ENCODE measurements around the gene SLC6A5. TPM values are rescaled to one million over a fixed set of nuclear protein-coding genes. Genes with fewer than 3 reads are reported as not detected.

Gene SLC6A5
- total and polyA plus RNA-seq, 9 of the 15 experiments (the other 6 are each of a cell fraction or from before 2014, with no cell fraction given): 0.08 TPM; not detected in 8

DNA sequence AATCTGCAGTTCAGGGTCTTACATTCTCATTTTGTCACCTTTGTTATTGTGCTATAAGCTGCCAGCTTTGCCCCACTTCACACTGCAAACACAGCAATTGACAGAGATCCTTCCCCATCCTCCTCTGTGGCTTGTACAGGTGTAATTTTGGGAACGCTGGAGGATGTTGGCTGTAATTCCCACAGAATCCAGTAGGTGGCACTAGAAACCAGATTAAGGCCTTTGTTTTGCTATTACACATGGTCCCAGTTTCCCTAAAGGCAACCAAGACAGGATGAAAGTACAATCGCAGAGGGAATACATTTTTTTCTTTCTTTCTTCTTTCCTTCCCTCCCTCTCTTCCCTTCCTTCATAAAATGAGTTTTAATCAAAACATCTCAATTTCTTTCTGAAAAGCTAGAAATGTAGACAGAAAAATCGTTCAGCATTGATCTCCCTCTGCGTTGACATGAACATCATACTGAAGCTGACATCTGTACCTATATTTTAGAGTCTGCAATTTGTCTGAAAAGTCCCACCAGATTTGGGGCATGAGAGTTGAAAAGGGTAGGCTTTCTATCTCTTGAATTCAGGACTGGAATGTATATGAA is 48.7 kb downstream of the SLC6A5 start (continued):
- TF ChIP-seq, protein P1, sequence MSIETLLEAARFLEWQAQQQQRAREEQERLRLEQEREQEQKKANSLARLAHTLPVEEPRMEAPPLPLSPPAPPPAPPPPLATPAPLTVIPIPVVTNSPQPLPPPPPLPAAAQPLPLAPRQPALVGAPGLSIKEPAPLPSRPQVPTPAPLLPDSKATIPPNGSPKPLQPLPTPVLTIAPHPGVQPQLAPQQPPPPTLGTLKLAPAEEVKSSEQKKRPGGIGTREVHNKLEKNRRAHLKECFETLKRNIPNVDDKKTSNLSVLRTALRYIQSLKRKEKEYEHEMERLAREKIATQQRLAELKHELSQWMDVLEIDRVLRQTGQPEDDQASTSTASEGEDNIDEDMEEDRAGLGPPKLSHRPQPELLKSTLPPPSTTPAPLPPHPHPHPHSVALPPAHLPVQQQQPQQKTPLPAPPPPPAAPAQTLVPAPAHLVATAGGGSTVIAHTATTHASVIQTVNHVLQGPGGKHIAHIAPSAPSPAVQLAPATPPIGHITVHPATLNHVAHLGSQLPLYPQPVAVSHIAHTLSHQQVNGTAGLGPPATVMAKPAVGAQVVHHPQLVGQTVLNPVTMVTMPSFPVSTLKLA (conservative IDR thresholded peaks at IDR 0.05): peak; percentile 39 to 59; a peak in 3 of 4 replicates
- TF ChIP-seq RBFOX2 (IDR thresholded peaks at IDR 0.05; ENCODE audit: low read depth, low read length): no peak
- no peak for TF ChIP-seq CREM (IDR thresholded peaks at IDR 0.05; ENCODE audit: low read depth)
- TF ChIP-seq WHSC1 (IDR thresholded peaks at IDR 0.05; ENCODE audit: low read length): no peak
- TF ChIP-seq, protein P2, sequence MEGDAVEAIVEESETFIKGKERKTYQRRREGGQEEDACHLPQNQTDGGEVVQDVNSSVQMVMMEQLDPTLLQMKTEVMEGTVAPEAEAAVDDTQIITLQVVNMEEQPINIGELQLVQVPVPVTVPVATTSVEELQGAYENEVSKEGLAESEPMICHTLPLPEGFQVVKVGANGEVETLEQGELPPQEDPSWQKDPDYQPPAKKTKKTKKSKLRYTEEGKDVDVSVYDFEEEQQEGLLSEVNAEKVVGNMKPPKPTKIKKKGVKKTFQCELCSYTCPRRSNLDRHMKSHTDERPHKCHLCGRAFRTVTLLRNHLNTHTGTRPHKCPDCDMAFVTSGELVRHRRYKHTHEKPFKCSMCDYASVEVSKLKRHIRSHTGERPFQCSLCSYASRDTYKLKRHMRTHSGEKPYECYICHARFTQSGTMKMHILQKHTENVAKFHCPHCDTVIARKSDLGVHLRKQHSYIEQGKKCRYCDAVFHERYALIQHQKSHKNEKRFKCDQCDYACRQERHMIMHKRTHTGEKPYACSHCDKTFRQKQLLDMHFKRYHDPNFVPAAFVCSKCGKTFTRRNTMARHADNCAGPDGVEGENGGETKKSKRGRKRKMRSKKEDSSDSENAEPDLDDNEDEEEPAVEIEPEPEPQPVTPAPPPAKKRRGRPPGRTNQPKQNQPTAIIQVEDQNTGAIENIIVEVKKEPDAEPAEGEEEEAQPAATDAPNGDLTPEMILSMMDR (IDR thresholded peaks at IDR 0.05 in 2 of 3, conservative IDR thresholded peaks at IDR 0.05 in 1 of 3; ENCODE audit: insufficient read depth in 2 of 3, low read depth in 1 of 3, low read length in 3 of 3): peak; percentile 63 to 85 (median 83)

DNA sequence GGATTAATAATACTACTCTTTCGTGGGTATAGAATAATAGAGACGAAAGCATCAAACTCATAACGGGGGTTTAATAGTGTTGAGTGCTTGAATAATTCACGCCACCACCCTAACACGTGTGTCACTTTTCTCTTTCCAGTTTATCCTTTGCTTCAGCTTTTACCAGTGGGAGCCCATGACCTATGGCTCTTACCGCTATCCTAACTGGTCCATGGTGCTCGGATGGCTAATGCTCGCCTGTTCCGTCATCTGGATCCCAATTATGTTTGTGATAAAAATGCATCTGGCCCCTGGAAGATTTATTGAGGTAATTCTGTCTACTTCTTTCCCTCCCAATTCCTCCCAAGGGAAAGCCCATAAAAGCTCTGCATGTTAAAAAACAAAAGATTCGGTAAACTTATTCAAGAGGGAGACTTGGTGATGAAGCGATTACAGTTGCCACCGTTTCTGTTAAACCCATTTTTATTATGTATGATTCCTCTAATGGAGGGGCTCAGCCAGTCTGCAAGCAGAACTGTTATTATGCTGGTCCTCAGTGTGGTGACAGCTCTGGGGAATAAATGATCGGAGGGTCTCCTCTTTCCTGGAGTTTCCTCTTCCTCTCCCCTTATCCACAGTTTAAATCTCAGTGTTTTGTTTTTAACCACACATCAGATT is 52.9 kb downstream of the SLC6A5 start:
- CTCF ChIA-PET (ENCODE audit: low intra/inter-chr PET ratio): no interaction called here
- FAIRE-seq: no peak
- TF ChIP-seq YBX1 (IDR thresholded peaks at IDR 0.05) (no peak), KLF13 (tag; IDR thresholded peaks at IDR 0.05; ENCODE audit: borderline replicate concordance, low read depth) (no peak), SP2 (IDR thresholded peaks at IDR 0.05; ENCODE audit: extremely low read depth, low read depth, low read length, poor library complexity, severe bottlenecking) (no peak), ARID1B (IDR thresholded peaks at IDR 0.05) (no peak), POLR2B (IDR thresholded peaks at IDR 0.05; ENCODE audit: low read depth, partially characterized antibody) (no peak), MIER1 (IDR thresholded peaks at IDR 0.05; ENCODE audit: low read depth) (no peak), ARHGAP35 (IDR thresholded peaks at IDR 0.05; ENCODE audit: partially characterized antibody) (no peak)
- TF ChIP-seq, protein P3, sequence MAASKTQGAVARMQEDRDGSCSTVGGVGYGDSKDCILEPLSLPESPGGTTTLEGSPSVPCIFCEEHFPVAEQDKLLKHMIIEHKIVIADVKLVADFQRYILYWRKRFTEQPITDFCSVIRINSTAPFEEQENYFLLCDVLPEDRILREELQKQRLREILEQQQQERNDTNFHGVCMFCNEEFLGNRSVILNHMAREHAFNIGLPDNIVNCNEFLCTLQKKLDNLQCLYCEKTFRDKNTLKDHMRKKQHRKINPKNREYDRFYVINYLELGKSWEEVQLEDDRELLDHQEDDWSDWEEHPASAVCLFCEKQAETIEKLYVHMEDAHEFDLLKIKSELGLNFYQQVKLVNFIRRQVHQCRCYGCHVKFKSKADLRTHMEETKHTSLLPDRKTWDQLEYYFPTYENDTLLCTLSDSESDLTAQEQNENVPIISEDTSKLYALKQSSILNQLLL (CRISPR knock-in tag; IDR thresholded peaks at IDR 0.05; ENCODE audit: borderline replicate concordance): no peak
- TF ChIP-seq, protein P4, sequence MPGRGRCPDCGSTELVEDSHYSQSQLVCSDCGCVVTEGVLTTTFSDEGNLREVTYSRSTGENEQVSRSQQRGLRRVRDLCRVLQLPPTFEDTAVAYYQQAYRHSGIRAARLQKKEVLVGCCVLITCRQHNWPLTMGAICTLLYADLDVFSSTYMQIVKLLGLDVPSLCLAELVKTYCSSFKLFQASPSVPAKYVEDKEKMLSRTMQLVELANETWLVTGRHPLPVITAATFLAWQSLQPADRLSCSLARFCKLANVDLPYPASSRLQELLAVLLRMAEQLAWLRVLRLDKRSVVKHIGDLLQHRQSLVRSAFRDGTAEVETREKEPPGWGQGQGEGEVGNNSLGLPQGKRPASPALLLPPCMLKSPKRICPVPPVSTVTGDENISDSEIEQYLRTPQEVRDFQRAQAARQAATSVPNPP (IDR thresholded peaks at IDR 0.05; ENCODE audit: borderline replicate concordance, insufficient read depth, insufficient read length): no peak

More for the DNA sequence above, 52.9 kb downstream of the SLC6A5 start:
- Histone ChIP-seq H3K27me3 (ENCODE audit: control insufficient read depth in 2 of 2, insufficient read depth in 2 of 2, low read length in 2 of 2) (peaks cover 0 to 6% of the 10 kb centered on the region in 2 experiments; a peak in 2 of 5 replicates), H4K20me1 (replicated peaks; ENCODE audit: control insufficient read depth, insufficient read depth, low read length) (0 out of 2 replicates have a peak, but pooled peaks cover 3% of the 10 kb centered on the region), H3K4me1 (replicated peaks in 1 of 2; ENCODE audit: control insufficient read depth in 2 of 2, insufficient read depth in 2 of 2, low read length in 2 of 2) (no peaks in the 10 kb centered on the region), H3K9ac (ENCODE audit: insufficient read depth in 1 of 2, low read depth in 2 of 2, low read length in 2 of 2) (no peak overlapping the region), H3K79me2 (ENCODE audit: control insufficient read depth, insufficient read depth, low read length) (no peaks in the 10 kb centered on the region), H3K36me3 (ENCODE audit: control insufficient read depth, insufficient read depth, low read length) (no peaks in the 10 kb centered on the region), H2AFZ (ENCODE audit: low read depth, low read length) (no peak overlapping the region), H3K4me2 (ENCODE audit: insufficient read depth, low read length) (no peak overlapping the region), H3K9me1 (ENCODE audit: control insufficient read depth, insufficient read depth, low read length) (no peaks in the 10 kb centered on the region), H3K27ac (ENCODE audit: extremely low read depth, low read depth, low read length) (no peak overlapping the region), H3K9me3 (replicated peaks; ENCODE audit: control insufficient read depth, insufficient read depth, low read depth, low read length) (no peaks in the 10 kb centered on the region; the same call in 1 of the 2 replicates), H3K4me3 (no peak overlapping the region)
- in situ Hi-C loops (cut with MboI) (loop anchor here (10.0 kb wide), 1 partner anchor 863 kb away; no protein-coding TSS in a partner anchor), intact Hi-C loops (cut with micrococcal nuclease) (no loop called here)
- POLR2A ChIA-PET: no interaction called here
- no TSS peak for BruUV-seq (replicated peaks)
- WGBS (ENCODE audit: insufficient coverage, low coverage, missing lambda C conversion rate): 1% methylated on average over 13 of the region's 13 CpGs
- DNase-seq (ENCODE audit: extremely low read depth in 1 of 4, low spot score in 3 of 4): no peak
- ATAC-seq: no peak

Data from K562 (cell line).